ENCODE results near the gene CORIN.

- no peak for TF ChIP-seq SMC3 (IDR thresholded peaks at IDR 0.05)
- TF ChIP-seq, protein P1, sequence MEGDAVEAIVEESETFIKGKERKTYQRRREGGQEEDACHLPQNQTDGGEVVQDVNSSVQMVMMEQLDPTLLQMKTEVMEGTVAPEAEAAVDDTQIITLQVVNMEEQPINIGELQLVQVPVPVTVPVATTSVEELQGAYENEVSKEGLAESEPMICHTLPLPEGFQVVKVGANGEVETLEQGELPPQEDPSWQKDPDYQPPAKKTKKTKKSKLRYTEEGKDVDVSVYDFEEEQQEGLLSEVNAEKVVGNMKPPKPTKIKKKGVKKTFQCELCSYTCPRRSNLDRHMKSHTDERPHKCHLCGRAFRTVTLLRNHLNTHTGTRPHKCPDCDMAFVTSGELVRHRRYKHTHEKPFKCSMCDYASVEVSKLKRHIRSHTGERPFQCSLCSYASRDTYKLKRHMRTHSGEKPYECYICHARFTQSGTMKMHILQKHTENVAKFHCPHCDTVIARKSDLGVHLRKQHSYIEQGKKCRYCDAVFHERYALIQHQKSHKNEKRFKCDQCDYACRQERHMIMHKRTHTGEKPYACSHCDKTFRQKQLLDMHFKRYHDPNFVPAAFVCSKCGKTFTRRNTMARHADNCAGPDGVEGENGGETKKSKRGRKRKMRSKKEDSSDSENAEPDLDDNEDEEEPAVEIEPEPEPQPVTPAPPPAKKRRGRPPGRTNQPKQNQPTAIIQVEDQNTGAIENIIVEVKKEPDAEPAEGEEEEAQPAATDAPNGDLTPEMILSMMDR (IDR thresholded peaks at IDR 0.05) = no peak
- no peak for TF ChIP-seq POLR2A (IDR thresholded peaks at IDR 0.05; ENCODE audit: low read length)
- no peak for TF ChIP-seq JUNB (IDR thresholded peaks at IDR 0.05)
- TF ChIP-seq REST (IDR thresholded peaks at IDR 0.05) = no peak
- TF ChIP-seq EP300 (IDR thresholded peaks at IDR 0.05) = no peak
Measured at GRCh38 chr4:47577779-47578553, 259.9 kb downstream of the CORIN start.
